Activated CD4-positive, CD25-positive, alpha-beta regulatory T cell treated with anti-CD3 and anti-CD28 coated beads, Interleukin-2, amount 50 U/mL, for 24 hours (primary cell): Measurements from ENCODE around the gene DNLZ.
A peak's percentile ranks its signal among the peaks of the same experiment; 100 is the strongest.
"Not testable (repeated sequence)": the region's sequence is repeated elsewhere in the genome, so short reads cannot be mapped to it uniquely, and the experiment has no call there.

ENCODE experiments used
- ATAC-seq, 2 donors: fragments of 150-1000 bp; cut with Tn5 transposase; one replicate each; pipeline ENCODE4 v1.10.0; 2021; ENCODE audit warnings: mild to moderate bottlenecking in 1 of 2, moderate library complexity in 1 of 2

The DNLZ gene

DNA sequence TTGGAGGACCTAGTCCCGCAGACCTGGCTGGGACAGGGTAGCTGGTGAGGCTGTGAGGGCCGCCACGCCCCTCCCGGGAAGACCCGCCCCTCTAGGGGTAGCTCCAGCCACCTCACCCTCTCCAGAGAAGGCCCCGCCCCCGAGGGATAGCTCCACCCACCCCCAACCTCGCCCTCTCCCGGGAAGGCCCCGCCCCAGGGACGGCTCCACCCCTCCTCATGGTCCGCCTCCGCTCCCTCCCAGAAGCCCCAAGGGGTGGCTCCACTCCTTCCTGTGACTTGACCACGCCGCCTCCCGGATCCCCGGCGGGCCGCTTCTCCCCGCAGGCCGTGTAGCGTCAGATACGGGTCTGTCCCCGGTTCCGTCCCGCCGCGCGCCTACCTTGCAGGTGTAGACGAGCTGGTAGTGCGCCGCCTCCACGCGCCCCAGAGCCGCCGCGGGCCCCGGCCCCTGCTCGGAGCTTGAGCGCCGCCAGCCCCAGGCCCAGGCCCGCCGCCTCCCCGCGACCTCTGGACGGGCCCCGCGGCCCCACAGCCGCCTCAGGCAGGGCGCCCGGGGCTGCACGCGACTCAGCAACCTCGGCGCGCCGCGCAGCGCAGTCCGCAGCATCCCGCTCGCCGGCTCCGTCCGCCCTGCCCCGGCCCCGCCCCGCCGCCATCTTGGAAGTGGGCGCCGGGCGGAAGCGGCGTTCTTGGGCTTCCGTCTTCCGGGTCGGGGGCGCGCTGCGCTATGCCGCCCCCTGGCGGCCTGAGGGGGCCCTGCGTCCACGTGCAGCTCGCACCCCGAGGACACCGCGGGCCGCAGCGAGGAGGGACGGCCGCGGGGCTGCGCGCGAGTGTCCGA, at the start of gene DNLZ:
TSS of gene DNLZ (minus strand) at position 639 of the 843 bp plus-strand sequence. CDS start at position 609, 30 bp downstream.
- peak; percentile 85 to 89 for ATAC-seq

DNA sequence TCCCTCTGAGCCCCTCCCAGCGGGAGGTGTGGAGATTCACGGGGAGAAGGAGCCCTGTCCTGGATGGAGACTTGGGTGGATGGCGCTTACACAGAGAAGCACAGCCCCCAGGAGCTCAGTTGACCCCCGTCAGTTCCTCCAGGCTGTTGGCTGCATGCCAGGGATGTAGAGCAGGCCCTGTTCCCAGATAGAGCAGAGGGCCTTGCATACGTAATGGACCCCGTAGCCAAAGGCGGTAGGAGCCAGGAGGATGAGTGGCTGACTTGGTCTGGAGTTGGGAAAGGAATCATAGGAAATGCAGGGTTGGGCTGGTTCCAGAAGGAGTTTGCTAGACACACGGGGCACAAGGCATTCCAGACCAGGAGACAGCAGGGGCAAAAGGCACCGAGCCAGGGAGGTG, 49.4 kb upstream of the DNLZ start:
- ATAC-seq: no peak

DNA sequence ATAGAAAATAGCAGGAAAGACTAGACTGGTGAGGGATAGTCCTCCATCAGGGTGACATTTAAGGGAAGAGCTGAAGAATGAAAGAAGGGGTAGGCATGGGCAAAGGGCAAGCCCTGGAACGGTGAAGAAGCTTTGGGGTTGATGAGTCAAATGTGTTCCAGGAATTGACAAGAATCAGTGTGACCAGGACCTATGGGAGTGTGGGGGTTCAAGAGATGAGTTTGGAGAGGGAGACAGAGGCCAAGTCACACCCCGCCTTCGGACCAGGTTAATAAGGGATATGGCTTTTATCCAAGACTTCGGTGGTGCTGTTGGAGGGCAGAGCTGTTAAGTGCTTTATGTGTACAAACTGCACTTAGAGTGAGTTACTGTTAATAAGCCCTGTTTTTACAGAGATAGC, 47.8 kb upstream of the DNLZ start:
- no peak for ATAC-seq

DNA sequence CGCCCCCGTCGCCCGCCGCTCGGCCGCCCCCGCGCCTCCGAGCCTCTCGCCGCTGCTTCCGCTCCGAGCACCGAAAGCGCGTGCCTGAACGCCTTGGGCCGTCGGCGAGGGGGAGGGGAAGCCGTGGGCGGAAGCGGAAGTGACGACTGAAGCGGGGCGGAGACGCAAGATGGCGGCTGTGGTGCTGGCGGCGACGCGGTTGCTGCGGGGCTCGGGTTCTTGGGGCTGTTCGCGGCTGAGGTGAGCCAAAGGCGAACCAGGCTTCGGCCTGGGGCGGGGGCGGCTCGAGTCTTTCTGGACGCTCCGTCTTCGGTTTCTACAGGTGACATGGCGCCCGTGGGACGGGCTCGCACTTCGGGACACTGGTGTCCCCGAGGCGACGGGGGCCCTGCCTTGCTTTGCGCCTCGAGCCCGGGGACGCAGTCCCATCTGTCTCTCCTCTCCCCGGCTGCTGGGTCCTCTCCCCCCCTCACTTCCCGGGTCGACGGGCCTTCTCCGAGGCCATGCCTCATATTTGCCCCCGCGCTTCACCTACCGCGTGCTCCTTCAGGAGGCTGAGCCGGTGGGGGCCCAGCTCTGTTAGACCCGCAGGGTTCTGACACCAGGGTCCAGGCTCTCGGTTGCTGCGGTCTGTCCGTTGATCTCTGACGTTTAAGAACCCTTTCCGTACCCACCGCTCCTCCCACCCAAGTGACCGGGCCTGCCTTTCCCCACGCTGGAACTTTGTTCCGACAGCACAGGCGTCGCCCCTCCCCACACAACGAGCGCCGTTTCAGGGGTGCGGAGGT, 47.1 kb upstream of the DNLZ start, which contains the start of the genes ENTR1 and PMPCA:
TSS of gene ENTR1 (minus strand) at position 115 of the 788 bp plus-strand sequence. CDS start 217 bp downstream, outside the sequence.
TSS of gene PMPCA (plus strand) at position 159 of the 788 bp plus-strand sequence. CDS start at position 170, 11 bp downstream.
- ATAC-seq: peak; percentile 85 to 89

DNA sequence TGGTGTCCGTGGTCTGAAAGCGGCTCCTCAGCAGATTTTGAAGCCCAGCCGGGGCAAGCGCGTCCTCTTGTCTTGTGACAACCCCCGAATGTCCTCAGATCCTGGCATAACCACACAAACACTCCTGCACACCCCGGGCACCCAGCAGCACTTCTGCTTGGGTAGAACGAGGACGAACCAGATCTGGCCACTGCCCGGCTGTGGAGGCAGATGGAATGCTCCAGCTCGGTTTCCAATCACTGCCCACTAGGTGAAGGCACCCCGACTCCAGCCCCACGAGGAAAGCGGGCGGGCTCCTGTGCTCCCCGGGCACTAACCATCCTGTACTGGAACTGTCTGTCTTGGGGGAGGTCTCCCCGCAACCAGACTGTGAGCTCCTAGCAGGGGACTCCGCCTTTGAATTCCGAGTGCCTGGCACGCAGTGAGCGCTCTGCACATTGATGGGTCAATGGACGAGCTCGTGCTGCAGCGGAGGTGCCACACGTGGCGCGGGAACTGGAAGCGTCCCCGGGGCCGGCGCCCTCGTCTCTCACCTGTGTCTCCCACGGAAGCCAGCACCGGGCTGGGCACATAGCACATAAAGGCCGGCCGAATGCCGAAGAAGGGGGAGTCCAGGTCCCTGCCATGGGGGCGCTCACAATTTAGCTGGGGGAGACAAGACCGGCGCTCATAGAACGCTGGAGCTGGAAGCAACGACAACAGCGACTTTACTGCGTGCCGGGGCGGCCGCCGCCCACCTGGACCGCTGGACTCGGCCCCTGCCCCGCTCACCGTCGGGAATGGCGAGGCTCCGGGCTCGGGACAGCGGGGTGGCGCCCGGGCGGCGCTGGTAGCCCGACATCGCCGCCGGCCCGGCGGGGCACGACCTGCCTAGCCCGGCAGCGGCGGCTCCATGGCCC, 46.3 kb upstream of the DNLZ start:
- peak; percentile 39 to 42 for ATAC-seq

DNA sequence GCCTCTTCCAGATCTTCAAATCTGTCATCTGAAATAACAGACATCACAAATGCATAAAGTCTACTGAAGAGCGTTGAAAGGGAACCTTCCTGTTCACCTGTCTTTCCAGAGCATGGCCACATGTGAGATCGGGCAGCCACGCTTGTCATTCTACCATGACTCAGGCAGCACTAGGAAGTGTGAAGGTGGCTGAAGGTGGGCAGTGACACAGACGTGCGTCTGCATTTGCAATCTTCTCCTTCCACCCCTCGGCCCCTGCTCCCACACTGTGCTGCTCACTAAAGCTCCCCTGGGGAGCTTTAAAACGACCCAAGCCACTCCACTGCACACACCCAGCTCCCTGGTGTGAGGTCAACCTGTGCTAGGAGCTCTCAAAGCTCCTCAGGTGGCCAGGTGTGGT, 44.4 kb upstream of the DNLZ start:
- no peak for ATAC-seq

DNA sequence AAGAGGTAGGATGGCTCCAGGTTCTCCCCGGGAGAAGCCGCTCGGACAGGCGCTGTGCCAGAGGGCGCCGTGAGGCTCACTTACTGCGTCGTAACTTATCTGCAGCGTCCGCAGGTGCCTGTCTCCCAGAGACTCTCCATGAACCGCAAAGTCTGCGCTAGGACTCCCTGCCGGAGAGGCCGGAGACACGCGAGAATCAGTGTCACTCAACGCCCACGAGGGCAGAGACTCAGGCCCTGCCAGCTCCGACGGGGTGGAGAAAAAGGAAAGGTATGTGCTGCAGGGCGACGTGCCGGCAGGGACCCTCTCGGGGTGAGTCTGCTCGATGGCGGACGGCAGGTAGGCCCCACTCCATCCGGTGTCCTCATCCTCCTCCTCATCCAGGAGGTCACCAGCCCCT, 43.5 kb upstream of the DNLZ start:
- ATAC-seq: not testable (repeated sequence)

DNA sequence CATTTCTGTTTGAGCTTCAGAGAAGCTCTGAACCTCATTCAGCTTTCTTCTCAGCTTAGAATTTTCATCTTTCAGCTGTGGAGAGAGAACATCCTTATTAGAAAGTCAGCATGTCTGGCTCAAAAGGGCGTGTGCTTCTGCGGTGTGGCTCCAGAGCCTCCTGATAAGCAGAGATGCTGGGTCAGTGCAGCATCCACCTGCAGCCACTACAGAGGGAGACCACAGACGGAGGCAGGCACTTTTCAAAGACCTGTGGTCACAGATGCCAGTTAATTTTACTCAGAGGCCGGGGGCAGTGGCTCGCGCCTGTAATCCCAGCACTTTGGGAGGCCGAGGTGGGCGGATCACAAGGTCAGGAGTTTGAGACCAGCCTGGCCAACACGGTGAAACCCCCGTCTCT, 42.4 kb upstream of the DNLZ start:
- not testable (repeated sequence) for ATAC-seq

DNA sequence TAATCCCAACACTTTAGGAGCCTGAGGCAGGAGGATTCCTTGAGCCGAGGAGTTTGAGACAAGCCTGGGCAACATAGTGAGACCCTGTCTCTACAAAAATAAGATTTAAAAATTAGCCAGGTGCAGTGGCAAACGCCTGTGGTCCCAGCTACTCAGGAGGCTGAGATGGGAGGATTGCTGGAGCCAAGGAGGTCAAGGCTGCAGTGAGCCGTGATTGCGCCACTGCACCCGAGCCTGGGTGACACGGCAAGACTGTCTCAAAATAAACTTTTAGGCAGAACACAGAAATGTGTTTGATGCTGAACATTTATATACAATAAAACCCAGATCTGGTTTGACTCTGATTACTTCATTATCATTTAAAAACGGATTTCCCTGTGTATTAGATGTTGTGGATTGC, 41.9 kb upstream of the DNLZ start:
- ATAC-seq: no peak

DNA sequence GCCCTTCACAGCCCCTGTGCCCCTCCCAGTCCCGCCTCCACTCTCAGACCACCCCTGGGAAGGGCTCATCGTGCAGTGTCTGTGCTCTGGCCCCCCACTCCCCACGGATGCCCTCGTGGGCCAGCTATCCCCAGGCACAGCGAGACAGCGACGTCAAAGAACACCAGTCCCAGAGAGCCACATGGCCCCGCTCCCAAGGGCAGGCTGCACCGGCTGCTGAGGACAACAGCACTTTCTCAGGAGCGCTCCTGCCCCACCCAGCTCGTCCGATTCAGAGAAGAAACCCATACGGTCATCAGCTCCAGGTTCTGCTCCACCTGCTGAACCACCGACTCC, 41.2 kb upstream of the DNLZ start:
- ATAC-seq: no peak

DNA sequence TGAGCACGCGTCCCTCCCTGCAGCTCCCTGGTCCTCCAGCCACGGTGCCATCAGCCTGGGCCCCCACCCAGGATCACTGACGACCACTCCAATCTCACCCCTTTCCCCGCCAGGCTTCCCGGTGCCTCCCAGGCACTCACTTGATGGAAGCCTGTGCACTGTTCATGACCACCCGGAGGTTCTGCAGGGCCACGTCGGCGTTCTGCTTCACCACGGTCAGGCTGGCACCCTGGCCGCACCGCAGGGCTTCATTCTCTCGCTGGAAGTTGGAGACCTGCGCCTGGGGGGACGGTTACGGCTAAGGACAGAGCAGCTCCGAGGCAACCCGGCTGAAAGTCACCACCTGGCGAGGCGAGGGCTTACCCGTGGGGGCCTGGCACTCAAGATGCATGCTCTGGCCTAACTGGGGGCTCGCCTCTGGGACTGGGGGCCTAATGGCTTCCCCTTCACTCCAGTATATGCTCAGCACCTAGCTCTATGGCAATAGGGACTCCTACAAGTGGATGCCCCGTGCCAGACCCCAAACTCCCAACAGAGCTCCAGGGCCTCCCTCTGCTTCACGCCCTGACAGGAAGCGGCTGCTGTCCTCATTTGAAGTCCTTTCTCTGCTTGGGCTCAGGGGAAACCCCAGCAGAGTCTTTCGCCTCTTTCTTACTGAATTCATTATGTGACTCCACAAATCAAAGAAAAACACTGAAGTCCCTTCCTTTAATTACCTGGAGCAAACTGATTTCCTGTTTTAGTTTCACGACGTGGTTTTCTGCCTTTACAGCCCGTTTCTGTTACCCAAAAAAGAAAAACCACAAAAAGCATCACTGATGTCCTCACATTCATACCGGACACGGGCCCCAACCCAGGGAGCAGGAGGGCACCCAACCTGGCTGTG, 40.6 kb upstream of the DNLZ start:
- peak; percentile 31 to 40 for ATAC-seq

DNA sequence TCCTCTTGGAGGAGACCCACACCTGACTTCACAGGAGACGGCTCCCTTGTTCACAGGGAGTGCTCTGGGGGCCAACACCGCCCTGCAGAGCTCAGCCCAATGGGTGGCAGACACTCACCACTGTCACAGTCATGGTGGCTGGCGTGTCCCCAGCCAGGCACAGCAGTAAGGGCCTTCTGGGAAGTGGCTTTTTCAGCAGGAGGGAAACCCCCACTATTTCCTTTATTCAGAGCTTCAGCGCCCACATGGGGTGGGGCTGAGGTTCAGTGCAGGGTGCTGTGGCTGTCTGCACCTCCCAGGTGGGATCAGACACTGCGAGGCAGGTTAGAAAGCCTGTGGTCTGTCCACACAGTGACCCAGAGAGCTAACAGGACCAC, 40.0 kb upstream of the DNLZ start:
- peak; percentile 81 for ATAC-seq

DNA sequence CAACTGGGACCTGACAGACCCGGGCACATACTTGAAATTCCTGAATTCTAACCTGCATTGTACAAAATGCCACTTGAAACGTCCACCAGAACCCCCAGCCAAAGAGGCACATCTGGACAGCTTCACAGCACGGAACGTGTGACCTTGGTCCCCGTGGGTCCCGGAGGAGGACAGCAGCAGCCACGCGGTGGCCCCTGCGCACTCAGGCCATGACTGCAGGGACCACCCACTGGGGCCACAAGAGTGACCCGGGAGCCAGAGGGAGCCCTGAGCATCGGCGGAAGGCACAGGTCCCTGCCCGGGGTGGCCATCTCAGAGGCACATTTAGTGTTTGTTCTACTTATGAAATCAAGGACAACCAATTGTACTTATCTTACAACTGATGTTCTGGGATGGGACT, 38.5 kb upstream of the DNLZ start:
- no peak for ATAC-seq

DNA sequence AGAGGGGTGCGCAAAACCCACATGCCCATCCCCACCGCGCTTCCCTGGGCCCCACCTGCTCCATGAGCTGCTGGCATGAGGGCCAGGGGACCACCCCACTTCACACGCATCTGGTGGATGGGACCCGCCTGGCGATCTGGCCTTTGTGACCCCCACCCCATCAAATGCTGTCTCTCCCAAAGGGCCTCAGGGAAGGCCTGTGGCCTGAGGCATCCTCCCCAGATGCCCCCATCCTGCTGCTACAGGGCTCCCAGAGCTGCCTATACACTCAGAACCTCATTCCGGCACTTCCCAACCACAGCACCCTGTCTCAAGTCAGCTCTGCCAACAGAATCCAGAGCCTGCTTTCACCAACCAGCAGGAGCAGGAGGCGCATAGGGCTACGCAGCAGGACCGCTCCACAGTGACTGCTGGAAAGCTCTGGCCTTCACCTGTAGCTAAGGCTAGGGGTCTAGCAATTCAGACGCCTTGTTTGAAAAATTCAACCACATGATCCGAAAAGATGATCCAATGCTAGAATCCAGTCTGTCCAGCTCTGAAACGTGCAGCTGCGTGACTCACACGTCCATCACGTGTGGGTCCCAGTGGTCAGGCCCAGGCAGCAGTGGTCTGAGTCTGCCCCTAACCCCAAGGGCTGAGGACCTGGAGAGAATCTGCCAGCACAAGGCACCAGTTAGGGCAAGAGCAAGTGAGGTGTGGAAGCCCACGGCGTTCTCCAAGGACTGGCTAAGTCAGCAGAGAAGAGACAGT, 37.8 kb upstream of the DNLZ start:
- ATAC-seq: no peak

DNA sequence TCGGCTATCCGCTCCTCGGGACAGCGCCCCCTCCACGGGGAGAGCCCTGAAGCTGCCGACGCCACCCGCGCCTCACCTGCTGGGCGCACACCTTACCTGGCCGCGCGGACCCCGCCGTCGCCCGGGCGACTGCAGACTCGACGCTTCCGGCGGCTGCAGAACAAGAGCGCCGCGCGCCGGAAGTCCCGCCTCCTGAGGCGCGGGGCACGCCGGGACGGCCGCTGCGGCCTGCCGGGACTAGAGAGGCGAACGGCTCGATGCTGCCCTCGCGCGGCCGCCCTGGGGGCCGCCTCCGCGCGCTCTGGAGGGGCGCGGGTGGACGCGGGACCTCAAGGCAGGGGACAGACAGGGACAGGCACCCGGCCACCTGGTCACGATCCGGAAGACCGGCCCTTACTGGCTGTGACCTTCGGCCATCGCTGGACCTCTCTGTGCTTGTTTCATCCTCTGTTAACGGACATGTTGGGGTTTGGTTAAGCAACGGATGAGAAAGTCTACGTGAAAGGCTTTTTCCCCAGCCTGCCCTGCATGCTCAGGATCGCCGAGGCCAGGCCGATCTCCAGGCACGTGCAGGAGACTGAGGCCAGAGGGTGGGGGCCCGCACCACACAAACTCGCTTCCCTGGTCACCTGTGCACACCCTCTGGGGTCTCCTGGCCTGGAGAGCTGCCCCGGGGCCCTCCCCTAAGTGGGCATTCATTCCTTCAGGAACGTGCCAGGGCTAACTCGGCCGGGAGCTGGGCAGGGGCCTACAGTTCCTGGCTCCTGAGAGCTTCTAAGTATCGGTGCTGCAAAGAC, 36.7 kb upstream of the DNLZ start, which contains the start of gene SNAPC4:
TSS of gene SNAPC4 (minus strand) at position 133 of the 797 bp plus-strand sequence. CDS start 1,742 bp downstream, outside the sequence.
- ATAC-seq: peak; percentile 64 to 68

DNA sequence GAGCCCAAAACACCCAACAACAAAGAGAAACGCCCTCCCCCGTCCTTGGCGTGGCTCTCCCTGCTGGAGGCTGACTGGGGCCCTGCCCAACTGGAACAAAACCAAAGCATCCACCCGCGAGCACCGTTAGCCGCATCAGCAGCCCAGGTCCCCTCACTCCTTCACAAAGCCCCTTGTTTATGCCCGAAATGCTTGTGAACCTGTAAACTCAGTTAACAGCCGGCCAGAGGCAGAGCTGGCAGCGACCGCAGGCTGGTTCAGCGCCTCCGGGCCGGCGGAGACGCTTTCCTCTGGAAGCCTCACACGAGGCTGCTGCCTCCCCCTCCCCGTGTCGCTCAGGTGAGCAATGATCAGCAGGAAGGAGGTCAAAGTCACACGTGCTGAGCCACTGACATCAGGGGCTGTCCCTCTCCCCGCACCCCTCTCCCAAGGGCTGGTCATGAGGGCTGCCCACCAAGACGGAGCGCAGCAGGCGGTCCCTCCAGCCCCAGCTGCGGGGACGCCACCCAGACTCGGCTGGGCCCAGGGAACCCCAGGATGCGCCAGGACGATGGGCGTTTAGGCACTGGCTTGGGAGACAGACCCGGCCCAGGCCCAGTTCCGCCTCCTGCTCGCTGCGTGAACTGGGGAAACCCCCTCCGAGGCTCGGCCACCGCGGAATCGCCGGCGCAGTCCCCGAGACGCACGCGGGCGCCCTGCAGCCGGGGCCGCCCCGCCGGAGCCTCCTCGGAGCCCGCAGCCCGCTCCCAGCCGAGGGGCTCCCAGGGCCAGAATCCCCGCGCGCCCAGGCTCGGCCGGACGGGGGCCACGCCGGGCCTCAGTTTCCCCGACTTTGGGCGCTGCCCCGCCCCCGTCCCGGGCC, 35.9 kb upstream of the DNLZ start:
- ATAC-seq: peak; percentile 18 to 31

DNA sequence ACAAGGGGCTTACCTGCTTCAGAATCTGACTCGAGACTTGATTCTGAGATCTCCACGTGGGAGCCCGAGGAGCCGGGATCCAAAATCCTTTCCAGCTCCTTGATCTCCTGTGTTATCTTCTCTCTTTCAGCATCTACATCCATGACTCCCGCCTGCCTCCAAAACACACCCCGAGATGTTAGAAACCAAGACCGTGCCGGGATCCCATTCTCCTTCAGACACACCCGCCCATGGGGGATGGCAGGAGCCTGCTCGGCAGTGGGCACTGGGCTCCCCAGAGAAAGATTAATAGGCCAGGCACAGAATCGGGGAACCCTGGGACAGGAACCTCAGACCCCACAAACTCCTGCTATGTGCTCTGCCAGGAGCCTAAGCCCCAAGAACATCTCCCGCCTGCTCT, 34.7 kb upstream of the DNLZ start:
- no peak for ATAC-seq

DNA sequence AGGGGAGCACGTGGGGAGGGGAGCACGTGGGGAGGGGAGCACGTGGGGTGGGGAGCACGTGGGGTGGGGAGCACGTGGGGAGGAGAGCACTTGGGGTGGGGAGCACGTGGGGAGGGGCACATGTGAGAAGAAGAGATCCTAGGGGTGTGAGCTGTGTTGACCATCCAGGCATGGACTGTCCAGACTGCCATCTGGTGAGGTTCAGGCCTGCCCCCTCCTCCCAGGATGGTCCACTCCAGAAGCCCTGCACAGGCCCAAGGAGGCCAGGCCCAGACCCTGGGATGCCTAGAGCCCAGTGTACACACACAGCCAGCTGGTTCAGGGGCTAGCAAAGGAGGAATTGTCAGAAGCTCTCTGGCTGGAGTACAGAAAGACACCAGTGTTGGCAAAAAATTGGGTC, 34.1 kb upstream of the DNLZ start:
- ATAC-seq: no peak

DNA sequence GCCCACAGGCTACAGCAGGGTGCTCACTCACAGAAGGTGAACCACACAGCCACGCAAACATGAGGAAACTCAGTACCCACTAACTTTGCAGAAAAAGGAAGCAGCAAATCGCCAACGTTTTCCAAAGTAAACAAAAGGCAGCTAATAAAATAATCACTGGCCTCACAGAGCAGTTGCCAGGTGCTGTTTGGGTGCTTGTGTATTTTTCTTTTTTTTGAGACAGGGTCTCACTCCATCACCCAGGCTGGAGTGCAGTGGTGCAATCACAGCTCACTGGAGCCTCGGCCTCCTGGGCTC, 32.6 kb upstream of the DNLZ start:
- no peak for ATAC-seq
